ENCODE results near the gene GRM1. TPM values are rescaled to one million over a fixed set of nuclear protein-coding genes. Genes with fewer than 3 reads are reported as not detected.

Gene GRM1
- total and polyA plus RNA-seq, 9 of the 15 experiments (the other 6 are each of a cell fraction or from before 2014, with no cell fraction given) = not detected

DNA sequence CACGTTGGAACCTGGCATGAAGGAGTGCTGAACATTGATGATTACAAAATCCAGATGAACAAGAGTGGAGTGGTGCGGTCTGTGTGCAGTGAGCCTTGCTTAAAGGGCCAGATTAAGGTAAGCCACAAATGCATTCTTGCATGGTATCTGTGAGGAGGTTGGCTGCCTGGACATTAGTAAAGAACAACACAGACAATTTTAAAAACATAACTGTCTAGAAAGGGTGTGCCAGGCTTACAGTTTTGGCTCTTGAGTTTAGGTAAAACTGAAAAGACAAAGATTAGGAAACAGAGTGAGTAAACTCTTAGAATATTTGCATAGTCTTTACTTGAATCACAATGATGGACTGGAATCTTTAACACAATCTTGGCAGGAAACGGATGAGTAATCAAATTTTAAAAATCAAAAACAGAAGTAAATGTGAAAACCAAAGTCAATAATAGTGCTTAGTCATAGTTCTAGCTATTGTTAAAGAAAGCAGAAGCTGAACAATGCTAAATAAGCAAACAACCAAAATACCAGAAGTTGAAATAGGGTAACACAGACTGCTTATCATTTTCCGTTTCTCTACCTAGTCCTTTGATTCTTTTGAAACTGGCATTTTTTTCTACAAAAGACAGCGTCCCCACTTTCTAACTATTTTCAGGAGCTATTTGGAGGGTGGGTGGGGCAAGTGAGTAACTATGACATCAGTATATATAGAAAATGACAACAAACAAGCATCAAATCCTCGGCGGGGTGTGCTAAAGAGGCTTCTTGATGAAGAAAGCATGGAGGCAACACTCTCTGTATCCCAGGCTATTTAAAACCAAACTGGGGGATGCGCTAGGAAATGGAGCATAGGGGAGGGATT lies 328.9 kb downstream of the GRM1 start (continued):
- TF ChIP-seq ZNF280A (IDR thresholded peaks at IDR 0.05; ENCODE audit: low read depth, partially characterized antibody) (no peak), XRCC3 (IDR thresholded peaks at IDR 0.05) (no peak), NR2F6 (CRISPR knock-in tag; IDR thresholded peaks at IDR 0.05) (no peak), KDM1A (IDR thresholded peaks at IDR 0.05) (no peak), TAL1 (IDR thresholded peaks at IDR 0.05) (no peak), NFE2L1 (tag; IDR thresholded peaks at IDR 0.05; ENCODE audit: borderline replicate concordance, low read depth) (peak; percentile 81), CHD4 (IDR thresholded peaks at IDR 0.05; ENCODE audit: insufficient read depth, insufficient replicate concordance, low read depth, low read length, poor library complexity, severe bottlenecking) (no peak), ZNF133 (CRISPR knock-in tag; IDR thresholded peaks at IDR 0.05) (no peak), BACH1 (tag; IDR thresholded peaks at IDR 0.05) (peak; percentile 86), NR4A1 (CRISPR knock-in tag; IDR thresholded peaks at IDR 0.05) (no peak), NR4A1 (tag; IDR thresholded peaks at IDR 0.05) (no peak), ARID4B (CRISPR knock-in tag; IDR thresholded peaks at IDR 0.05) (no peak), ZNF316 (IDR thresholded peaks at IDR 0.05) (peak; percentile 93), ZC3H4 (CRISPR knock-in tag; IDR thresholded peaks at IDR 0.05; ENCODE audit: borderline replicate concordance) (no peak), NFIC (IDR thresholded peaks at IDR 0.05) (no peak), POLR2B (IDR thresholded peaks at IDR 0.05; ENCODE audit: low read depth, partially characterized antibody) (no peak), HBP1 (CRISPR knock-in tag; IDR thresholded peaks at IDR 0.05) (no peak), ZNF695 (CRISPR knock-in tag; IDR thresholded peaks at IDR 0.05) (no peak), ZKSCAN3 (CRISPR knock-in tag; IDR thresholded peaks at IDR 0.05) (no peak), GTF2F1 (IDR thresholded peaks at IDR 0.05; ENCODE audit: low read depth, low read length) (no peak), ZEB2 (IDR thresholded peaks at IDR 0.05) (no peak), MAFF (IDR thresholded peaks at IDR 0.05; ENCODE audit: low read length) (peak; percentile 67; the same call in 1 of the 2 replicates), ZNF217 (CRISPR knock-in tag; IDR thresholded peaks at IDR 0.05) (no peak)
